LNCaP clone FGC (cell line): ENCODE measurements around the gene BPIFB1.

ENCODE experiments used
- DNase-seq: peaks from one replicate; pipeline ENCODE4 v3.0.0-alpha.2; 2011; ENCODE audit warnings: low read depth
- H3K4me3 ChIP-seq: 2 replicates; pipeline ENCODE4 v1.5.1; 2011; ENCODE audit warnings: mild to moderate bottlenecking, low read depth, low read length, control low read depth
- TF ChIP-seq, protein P1 (sequence below): IDR thresholded peaks from 2 replicates; pipeline ENCODE4 v1.5.1; 2012; ENCODE audit warnings: mild to moderate bottlenecking; ENCODE audit not compliant: control insufficient read depth, insufficient read depth; ENCODE audit errors: extremely low read depth

Gene BPIFB1

DNA sequence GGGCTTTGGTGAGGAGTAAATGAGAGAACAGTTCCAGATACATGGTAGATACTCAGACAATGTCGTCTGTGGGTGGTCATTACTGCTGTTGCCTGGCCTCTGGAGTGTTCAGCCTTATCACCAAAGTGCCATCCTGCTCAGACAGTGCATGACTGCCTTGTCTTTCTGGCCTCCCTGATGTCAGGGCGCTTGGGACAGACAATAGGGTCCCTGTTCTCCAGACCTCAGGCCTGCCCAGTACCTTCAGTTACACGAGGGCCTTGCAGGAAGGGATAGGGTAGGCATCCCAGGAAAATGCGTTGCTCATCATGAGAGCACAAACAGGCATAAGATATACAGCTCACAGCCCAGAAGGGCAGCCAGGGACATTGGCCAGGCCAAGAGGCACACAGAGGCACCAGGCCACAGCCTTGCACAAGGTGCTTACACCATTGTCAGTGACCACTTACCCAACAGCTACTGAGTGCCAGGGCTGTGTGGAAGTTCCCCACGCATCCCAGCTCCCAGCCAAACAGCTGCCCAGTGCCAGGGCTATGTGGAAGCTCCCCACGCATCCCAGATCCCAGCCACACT, 27.4 kb downstream of the BPIFB1 start:
- no peak overlapping the region for H3K4me3 ChIP-seq
- TF ChIP-seq, protein P1, sequence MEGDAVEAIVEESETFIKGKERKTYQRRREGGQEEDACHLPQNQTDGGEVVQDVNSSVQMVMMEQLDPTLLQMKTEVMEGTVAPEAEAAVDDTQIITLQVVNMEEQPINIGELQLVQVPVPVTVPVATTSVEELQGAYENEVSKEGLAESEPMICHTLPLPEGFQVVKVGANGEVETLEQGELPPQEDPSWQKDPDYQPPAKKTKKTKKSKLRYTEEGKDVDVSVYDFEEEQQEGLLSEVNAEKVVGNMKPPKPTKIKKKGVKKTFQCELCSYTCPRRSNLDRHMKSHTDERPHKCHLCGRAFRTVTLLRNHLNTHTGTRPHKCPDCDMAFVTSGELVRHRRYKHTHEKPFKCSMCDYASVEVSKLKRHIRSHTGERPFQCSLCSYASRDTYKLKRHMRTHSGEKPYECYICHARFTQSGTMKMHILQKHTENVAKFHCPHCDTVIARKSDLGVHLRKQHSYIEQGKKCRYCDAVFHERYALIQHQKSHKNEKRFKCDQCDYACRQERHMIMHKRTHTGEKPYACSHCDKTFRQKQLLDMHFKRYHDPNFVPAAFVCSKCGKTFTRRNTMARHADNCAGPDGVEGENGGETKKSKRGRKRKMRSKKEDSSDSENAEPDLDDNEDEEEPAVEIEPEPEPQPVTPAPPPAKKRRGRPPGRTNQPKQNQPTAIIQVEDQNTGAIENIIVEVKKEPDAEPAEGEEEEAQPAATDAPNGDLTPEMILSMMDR, result no peak
- DNase-seq, result no peak

DNA sequence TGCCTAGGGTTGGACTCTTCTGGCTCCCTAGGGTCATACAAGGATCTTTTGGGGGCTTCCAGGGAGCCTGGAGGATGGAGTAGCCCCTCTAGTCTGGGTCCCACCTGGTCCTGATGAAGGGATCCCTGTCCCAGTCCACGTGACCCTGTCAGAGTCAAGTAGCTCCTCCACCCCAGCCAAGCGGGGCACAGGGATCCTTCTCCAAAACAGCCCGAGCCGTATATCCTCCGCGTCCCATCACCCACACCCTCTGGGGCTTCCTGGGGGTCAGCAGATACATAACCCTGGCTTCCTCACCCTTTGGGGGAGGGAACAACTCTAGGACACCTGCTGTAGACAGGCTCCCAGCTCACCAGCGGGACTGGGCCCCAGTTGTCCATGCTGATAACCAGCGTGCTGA, 28.0 kb downstream of the BPIFB1 start:
- TF ChIP-seq, protein P1, result no peak
- no peak overlapping the region for H3K4me3 ChIP-seq
- no peak for DNase-seq

GRCh38 chr20:33311996-33312395, 29.0 kb downstream of the BPIFB1 start:
- no peak overlapping the region for H3K4me3 ChIP-seq
- TF ChIP-seq, protein P1, result no peak
- DNase-seq, result no peak

DNA sequence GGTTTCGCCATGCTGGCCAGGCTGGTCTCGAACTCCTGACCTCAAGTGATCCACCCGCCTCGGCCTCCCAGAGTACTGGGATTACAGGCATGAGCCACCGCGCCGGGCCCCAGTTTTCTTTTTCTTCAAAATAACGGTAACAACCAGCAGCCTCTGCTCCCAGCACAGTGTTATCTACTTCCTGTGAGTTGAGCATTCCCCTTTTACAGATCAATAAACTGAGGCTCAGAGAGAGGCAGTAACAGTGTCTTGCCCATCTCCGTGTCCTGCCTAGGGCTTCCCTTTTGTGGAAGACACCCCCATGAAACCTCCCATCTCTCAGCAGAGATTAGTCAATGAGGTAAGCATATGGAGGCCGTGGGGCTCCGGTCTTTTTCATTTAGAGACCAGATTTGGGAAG, 29.6 kb downstream of the BPIFB1 start:
- H3K4me3 ChIP-seq, result no peak overlapping the region
- no peak for DNase-seq
- TF ChIP-seq, protein P1, result no peak

DNA sequence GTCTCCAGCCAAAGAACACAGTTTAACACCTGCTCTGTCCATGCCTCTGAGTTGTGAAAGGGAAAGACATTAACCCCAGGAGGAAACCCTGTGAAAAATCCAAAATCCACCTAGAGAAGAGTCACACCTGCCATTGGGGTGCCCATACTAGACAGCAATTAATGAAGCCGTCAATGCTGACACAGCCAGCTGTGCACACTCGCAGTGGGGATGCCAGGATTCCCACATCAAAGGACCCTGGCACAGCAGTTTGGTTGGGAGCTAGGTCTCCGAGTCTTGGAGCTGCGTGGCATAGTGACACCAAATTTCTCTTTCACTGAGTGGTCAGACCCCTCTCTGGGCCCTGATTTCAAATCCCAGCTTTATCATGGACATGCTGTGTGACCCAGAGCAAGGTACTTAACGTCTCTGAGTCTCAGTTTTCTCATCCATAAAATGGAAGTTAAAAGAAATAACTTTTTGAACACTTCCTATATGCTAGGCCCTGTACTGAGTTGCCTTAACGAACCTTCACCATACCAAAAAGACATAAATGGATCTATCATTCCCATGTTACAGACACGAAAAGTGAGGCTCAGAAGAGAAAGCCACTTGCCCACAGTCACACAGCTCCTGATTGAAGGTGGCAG, 30.8 kb downstream of the BPIFB1 start:
- TF ChIP-seq, protein P1, result no peak
- no peak for DNase-seq
- no peak overlapping the region for H3K4me3 ChIP-seq

DNA sequence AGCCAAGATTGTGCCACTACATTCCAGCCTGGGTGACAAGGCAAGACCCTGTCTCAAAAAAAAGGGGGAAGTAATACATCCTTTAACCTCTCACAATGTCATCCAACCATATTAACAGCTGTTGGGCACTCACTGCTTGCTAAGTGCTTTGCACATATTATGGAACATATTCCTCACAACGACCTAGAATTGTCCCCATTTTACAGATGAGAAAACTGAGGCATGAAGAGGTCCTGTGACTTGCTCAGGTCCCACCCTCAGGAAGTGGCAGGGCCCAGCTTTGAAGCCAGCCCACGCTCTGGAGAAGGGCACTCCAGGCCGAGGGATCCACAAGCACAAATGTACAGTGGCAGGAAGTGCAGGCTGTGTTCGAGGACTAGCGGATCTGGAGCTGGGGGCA, 33.3 kb downstream of the BPIFB1 start:
- TF ChIP-seq, protein P1, result no peak
- no peak overlapping the region for H3K4me3 ChIP-seq
- no peak for DNase-seq

GRCh38 chr20:33316958-33317357, 33.9 kb downstream of the BPIFB1 start:
- H3K4me3 ChIP-seq, result no peak overlapping the region
- no peak for DNase-seq
- TF ChIP-seq, protein P1, result no peak
